Nephron (organoid): ENCODE measurements around the gene PPP1R10.

Experiments used
- H3K27ac Mint-ChIP-seq, 3 experiments: 2 replicates each; pipeline ENCODE4 v1.8.0; 2020; ENCODE audit warnings: mixed read lengths in 3 of 3, mild to moderate bottlenecking in 2 of 3, moderate library complexity in 1 of 3
- H3K27me3 Mint-ChIP-seq: 2 replicates; pipeline ENCODE4 v1.8.0; 2021; ENCODE audit warnings: low read depth, mild to moderate bottlenecking, moderate library complexity, mixed read lengths
- H3K36me3 Mint-ChIP-seq: 2 replicates; pipeline ENCODE4 v1.8.0; 2020; ENCODE audit warnings: low read depth, mixed read lengths
- H3K4me1 Mint-ChIP-seq: 2 replicates; pipeline ENCODE4 v1.8.0; 2020; ENCODE audit warnings: mixed read lengths
- H3K4me3 Mint-ChIP-seq, 3 experiments: 2 replicates each; pipeline ENCODE4 v1.8.0; 2020; ENCODE audit warnings: mild to moderate bottlenecking in 3 of 3, mixed read lengths in 3 of 3, moderate library complexity in 2 of 3
- H3K9me3 Mint-ChIP-seq: 2 replicates; pipeline ENCODE4 v1.8.0; 2020; ENCODE audit warnings: mixed read lengths
- TF ChIP-seq, protein P1 (sequence below), 3 experiments: fragments of 200-600 bp; sonication (generic); IDR thresholded peaks; one replicate each; pipeline ENCODE4 v1.5.0; 2021; ENCODE audit warnings: antibody characterized with exemption in 3 of 3; ENCODE audit not compliant: unreplicated experiment in 3 of 3

Gene PPP1R10

DNA sequence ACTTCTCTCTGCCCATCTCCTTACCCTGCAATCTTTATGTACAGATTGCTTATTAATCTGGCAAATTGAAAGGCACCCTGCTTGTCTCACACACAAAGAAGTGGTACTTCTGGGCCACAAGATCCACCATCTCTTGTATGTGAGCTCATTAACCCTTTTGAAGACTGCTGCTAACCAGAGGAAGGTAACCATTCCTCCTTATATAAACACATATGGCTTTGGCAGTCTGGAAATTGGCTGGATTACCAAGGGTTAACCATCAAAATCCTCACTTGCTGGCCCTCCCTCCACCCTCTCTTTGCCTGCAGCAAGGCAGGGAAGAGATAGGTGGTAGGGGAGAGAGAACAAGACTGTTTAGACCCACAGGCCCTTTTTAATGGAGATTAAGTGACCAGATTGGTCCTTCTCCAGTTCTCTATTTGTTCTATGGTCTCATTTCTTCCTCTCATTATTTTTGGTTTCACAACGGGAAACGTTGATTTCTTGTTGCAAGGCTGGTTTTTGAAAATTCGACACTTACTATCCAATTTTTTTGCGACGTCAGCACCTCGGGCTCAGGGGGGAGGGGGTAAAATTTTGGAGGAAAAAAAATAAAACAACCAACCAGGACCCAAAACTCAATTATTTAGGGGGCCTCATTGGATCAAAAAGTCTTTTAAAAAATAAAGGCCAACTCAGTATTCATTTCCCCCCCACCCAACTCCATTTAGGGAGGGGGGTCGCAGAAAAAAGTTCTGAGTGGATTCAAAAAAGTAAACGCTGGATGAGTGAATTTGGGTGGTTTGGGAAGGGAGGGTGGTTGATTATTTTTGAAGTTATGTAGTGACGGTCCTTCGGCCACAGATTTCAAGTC lies 859 bp downstream of the PPP1R10 start:
- peaks cover 40% of the 10 kb centered on the region for H3K4me1 Mint-ChIP-seq
- peaks cover 39% of the 10 kb centered on the region for H3K36me3 Mint-ChIP-seq
- peaks cover 3% of the 10 kb centered on the region for H3K9me3 Mint-ChIP-seq
- peak overlapping the region; percentile 100 for H3K27ac Mint-ChIP-seq
- H3K4me3 Mint-ChIP-seq = peak overlapping the region; percentile 96 to 99 (median 97)
- H3K27me3 Mint-ChIP-seq = peaks cover 5% of the 10 kb centered on the region
- TF ChIP-seq, protein P1, sequence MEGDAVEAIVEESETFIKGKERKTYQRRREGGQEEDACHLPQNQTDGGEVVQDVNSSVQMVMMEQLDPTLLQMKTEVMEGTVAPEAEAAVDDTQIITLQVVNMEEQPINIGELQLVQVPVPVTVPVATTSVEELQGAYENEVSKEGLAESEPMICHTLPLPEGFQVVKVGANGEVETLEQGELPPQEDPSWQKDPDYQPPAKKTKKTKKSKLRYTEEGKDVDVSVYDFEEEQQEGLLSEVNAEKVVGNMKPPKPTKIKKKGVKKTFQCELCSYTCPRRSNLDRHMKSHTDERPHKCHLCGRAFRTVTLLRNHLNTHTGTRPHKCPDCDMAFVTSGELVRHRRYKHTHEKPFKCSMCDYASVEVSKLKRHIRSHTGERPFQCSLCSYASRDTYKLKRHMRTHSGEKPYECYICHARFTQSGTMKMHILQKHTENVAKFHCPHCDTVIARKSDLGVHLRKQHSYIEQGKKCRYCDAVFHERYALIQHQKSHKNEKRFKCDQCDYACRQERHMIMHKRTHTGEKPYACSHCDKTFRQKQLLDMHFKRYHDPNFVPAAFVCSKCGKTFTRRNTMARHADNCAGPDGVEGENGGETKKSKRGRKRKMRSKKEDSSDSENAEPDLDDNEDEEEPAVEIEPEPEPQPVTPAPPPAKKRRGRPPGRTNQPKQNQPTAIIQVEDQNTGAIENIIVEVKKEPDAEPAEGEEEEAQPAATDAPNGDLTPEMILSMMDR (IDR thresholded peaks at IDR 0.05; ENCODE audit: unreplicated experiment in 3 of 3) = no peak

DNA sequence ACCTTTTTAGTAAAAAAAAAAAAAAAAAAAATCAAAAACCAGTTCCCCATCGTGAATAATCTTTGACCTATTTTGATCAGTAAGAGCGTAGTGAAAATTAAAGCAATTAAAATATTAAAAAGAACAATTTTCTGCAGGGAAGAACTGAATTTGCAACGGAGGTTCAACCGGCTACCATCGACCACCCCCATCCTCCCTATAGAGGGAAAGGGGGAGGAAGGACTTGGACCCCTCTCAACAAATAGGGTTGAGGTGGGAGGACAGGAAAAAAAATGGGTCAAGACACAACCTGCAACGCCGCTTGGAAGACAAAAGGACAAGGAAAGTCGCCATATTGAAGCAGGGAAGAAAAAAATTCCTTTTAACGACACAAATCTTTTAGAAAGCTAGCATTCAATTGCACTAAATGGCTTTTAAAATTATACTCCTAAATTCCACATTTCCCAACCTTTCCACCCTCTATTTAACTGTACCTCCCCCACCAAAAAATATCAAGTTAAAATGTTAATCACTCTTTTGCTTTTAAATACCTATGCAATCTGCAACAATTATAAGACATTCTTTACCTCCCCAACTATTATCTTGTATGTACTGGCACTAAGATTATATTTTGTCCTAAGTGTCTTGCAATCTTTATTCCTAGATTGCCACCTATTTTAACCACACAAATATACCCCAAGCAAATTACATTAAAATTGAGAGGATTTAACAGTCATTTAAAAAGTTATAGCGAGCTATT lies 1.7 kb downstream of the PPP1R10 start:
- peaks cover 40% of the 10 kb centered on the region for H3K36me3 Mint-ChIP-seq
- H3K4me1 Mint-ChIP-seq = peaks cover 44% of the 10 kb centered on the region
- peak overlapping the region; percentile 96 to 99 (median 97) for H3K4me3 Mint-ChIP-seq
- peaks cover 5% of the 10 kb centered on the region for H3K27me3 Mint-ChIP-seq
- H3K9me3 Mint-ChIP-seq = peaks cover 3% of the 10 kb centered on the region
- H3K27ac Mint-ChIP-seq = peak overlapping the region; percentile 100
- TF ChIP-seq, protein P1 (IDR thresholded peaks at IDR 0.05; ENCODE audit: unreplicated experiment in 3 of 3) = no peak

DNA sequence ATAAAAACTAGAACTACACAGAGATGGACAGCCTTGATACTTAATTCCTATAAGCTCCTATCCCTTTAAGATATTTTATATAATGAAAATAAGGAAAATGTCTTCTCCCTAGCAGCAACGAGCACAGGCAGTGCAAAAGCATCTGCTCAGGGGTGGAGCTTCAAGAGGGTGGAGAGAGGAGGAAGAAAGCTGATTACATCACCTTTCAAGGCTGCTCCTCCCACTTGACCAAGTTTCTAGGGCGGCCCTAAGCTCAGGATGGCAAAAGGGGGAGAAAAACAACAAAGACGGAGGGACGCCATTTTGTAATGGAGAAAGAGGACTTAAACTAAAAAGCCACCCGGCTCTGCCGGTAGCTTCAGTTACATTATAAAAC lies 2.2 kb downstream of the PPP1R10 start:
- peak overlapping the region; percentile 96 to 99 (median 97) for H3K4me3 Mint-ChIP-seq

DNA sequence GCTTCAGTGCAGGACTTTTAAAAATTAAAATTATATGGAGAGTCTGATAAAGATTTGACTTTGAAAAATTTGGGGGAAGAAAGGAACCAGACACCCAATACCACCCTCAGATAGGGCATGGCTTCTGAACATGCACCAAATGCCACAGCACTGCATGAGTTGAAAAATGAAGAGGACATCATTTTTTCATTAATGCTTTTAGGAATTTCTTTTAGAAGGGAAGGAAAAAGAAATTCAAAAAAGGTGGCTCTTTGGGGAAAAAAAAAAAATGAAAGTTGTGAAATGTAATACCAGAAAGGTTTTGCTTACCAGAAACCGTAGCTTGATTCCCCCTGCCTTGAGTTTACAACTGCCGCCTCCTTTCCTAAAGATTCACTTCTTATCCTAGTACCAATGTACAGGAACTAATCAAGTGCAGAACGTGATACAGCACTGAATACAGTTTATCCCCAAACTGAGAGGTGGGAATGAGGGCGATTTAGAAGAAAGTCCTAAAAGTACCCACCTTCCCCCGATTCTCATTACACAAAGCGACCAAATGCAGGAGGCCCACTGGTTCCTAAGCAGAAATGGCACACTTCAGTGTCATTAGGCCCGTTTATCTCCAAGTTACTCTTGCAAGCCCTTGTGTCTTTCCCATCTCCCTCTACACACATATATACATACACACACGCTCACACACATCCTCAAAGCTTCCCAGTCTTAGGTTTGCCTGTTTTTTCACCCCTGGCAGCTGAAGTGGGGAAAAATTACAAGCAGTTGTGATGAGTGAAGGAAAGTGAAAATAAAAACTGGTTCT lies 2.8 kb downstream of the PPP1R10 start:
- peaks cover 3% of the 10 kb centered on the region for H3K9me3 Mint-ChIP-seq
- H3K4me1 Mint-ChIP-seq = peaks cover 53% of the 10 kb centered on the region
- peak overlapping the region; percentile 96 to 99 (median 97) for H3K4me3 Mint-ChIP-seq
- H3K27ac Mint-ChIP-seq = peak overlapping the region; percentile 100
- H3K36me3 Mint-ChIP-seq = peaks cover 45% of the 10 kb centered on the region
- H3K27me3 Mint-ChIP-seq = peaks cover 5% of the 10 kb centered on the region
- TF ChIP-seq, protein P1 (IDR thresholded peaks at IDR 0.05; ENCODE audit: unreplicated experiment in 3 of 3) = no peak

More for the DNA sequence above, 2.2 kb downstream of the PPP1R10 start:
- peaks cover 5% of the 10 kb centered on the region for H3K27me3 Mint-ChIP-seq
- H3K9me3 Mint-ChIP-seq = peaks cover 3% of the 10 kb centered on the region
- H3K27ac Mint-ChIP-seq = peak overlapping the region; percentile 100
- H3K4me1 Mint-ChIP-seq = peaks cover 49% of the 10 kb centered on the region
- peaks cover 44% of the 10 kb centered on the region for H3K36me3 Mint-ChIP-seq
- TF ChIP-seq, protein P1 (IDR thresholded peaks at IDR 0.05; ENCODE audit: unreplicated experiment in 3 of 3) = no peak

DNA sequence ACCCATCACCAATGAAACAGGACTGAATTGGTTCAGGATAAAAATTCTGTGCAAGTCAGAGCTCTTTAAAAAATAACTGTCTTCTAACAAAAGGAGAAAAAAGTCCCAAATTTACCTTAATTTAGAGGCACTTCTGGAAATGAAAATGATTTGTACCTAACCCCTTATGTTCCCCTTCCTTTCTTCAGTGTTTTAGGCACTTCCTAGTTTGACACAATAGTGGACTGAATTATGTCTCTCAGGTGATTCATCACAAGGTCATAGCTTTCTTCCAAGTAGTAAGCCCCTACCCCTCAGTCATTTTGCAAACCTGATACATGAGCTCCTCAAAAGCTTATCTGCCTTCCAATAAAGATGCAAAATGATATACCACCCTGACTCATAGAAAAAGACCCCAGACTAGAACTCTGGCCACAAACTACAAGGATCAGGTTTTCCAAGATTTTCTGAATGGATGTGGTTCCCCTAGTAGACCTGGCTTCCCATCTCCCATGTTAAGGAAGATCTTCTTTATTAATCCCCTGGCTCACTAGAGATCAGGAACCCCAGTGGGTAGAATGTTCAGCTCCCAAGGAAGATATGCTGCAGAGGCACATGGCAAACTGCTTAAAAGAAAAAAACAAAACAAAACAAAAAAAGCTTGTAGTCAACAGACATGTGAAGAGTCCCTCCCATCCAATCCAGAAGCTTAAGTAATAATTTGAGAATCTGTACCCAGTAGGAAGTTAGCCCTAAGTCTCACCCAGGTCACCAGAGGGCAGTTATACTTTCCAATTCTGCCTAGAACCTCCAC lies 3.6 kb downstream of the PPP1R10 start:
- Mint-ChIP-seq H3K4me3 (peak overlapping the region; percentile 96 to 99 (median 97)), H3K27me3 (peaks cover 5% of the 10 kb centered on the region), H3K4me1 (peaks cover 55% of the 10 kb centered on the region), H3K27ac (peak overlapping the region; percentile 94 to 100 (median 100)), H3K36me3 (peaks cover 53% of the 10 kb centered on the region), H3K9me3 (peaks cover 3% of the 10 kb centered on the region)
- TF ChIP-seq, protein P1 (IDR thresholded peaks at IDR 0.05; ENCODE audit: unreplicated experiment in 3 of 3) = no peak
